ENCODE results near the gene CEP290.

DNA sequence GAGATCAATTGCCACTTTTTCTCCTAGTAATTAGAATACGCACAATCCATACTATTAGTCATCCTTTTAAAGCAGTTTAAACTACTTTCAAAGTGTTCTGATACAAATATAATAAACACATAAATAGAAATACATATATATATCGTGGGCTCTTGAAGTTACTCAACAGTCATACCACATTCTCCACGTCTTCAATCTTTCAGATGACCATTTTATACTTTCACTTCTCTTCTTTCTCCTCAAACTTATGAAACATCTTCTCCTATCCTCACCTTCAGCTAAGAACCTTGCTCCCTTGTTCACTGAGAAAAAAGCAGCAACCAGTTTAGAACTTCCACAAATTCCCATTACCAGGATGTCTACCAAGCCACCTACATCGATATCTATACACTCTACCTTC, 19.2 kb downstream of the CEP290 start:
- TF ChIP-seq, protein P1, sequence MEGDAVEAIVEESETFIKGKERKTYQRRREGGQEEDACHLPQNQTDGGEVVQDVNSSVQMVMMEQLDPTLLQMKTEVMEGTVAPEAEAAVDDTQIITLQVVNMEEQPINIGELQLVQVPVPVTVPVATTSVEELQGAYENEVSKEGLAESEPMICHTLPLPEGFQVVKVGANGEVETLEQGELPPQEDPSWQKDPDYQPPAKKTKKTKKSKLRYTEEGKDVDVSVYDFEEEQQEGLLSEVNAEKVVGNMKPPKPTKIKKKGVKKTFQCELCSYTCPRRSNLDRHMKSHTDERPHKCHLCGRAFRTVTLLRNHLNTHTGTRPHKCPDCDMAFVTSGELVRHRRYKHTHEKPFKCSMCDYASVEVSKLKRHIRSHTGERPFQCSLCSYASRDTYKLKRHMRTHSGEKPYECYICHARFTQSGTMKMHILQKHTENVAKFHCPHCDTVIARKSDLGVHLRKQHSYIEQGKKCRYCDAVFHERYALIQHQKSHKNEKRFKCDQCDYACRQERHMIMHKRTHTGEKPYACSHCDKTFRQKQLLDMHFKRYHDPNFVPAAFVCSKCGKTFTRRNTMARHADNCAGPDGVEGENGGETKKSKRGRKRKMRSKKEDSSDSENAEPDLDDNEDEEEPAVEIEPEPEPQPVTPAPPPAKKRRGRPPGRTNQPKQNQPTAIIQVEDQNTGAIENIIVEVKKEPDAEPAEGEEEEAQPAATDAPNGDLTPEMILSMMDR (IDR thresholded peaks at IDR 0.05; ENCODE audit: extremely low read depth in 1 of 2, insufficient read depth in 1 of 2, low read depth in 1 of 2, low read length in 2 of 2), result no peak
- no peak for TF ChIP-seq POLR2AphosphoS5 (IDR thresholded peaks at IDR 0.05; ENCODE audit: insufficient read depth, low read depth, low read length)
- TF ChIP-seq JUN (IDR thresholded peaks at IDR 0.05; ENCODE audit: borderline replicate concordance, insufficient read depth, insufficient read length, low read depth), result no peak
- TF ChIP-seq POLR2A (IDR thresholded peaks at IDR 0.05; ENCODE audit: low read depth, low read length), result no peak
- no peak for TF ChIP-seq EZH2 (IDR thresholded peaks at IDR 0.05; ENCODE audit: borderline replicate concordance, low read depth, low read length, severe bottlenecking)
- TF ChIP-seq MYC (IDR thresholded peaks at IDR 0.05; ENCODE audit: low read depth, low read length), result no peak

Data from endothelial cell of umbilical vein (primary cell).